ENCODE data around the gene WNT1.

- TF ChIP-seq TCF12 (IDR thresholded peaks at IDR 0.05; ENCODE audit: low read depth, low read length) (no peak), EZH2 (IDR thresholded peaks at IDR 0.05; ENCODE audit: borderline replicate concordance, control insufficient read depth, low read depth, low read length) (no peak), ZNF274 (IDR thresholded peaks at IDR 0.05; ENCODE audit: insufficient read depth, insufficient read length) (no peak), CBX5 (IDR thresholded peaks at IDR 0.05; ENCODE audit: low read depth) (no peak), CREB1 (IDR thresholded peaks at IDR 0.05; ENCODE audit: low read depth) (no peak)
Measured at GRCh38 chr12:48946943-48947342, 31.2 kb upstream of the WNT1 start.

Data from GM12878 (cell line).